Endothelial cell of umbilical vein (primary cell): ENCODE data around the gene PRDM12. TPM values are rescaled to one million over a fixed set of nuclear protein-coding genes. Genes with fewer than 3 reads are reported as not detected.

Experiments
- BruUV-seq: library from RNA; stranded (reverse); fragments of 400-500 nt; replicated peaks from 2 replicates; lab custom pipeline; 2021; lab: Mats Ljungman, UMichigan
- CTCF ChIA-PET: fragments of 300-600, 350-600 bp; sonication (Branson Sonifier 250); formaldehyde crosslinking; loops from one replicate; lab custom pipeline; 2021; ENCODE audit warnings: antibody characterized with exemption, inconsistent platforms; lab: Charles Lee
- POLR2A ChIA-PET: fragments of 300-600, 350-600 bp; sonication (Branson Sonifier 250); formaldehyde crosslinking; loops from one replicate; lab custom pipeline; 2021; ENCODE audit warnings: antibody characterized with exemption, inconsistent platforms; lab: Charles Lee
- DNase-seq: peaks from one replicate; pipeline ENCODE4 v3.0.0-alpha.2; 2011; ENCODE audit warnings: low read depth, low spot score
- FAIRE-seq: peaks from 2 replicates; lab custom pipeline; 2011; peaks lifted over from hg19 to GRCh38; lab: Jason Lieb, UNC
- H2AFZ ChIP-seq: 2 replicates; pipeline ENCODE4 v1.6.0; 2012; ENCODE audit warnings: low read depth, low read length, control low read depth, inconsistent platforms
- H3K27ac ChIP-seq: 2 replicates; pipeline ENCODE4 v1.5.1; 2011; ENCODE audit warnings: low read depth, mild to moderate bottlenecking, control low read depth, low read length, moderate library complexity; ENCODE audit not compliant: insufficient read depth
- H3K27me3 ChIP-seq, 2 experiments: 2 replicates each; pipeline versions ENCODE4 v1.6.0 to v1.6.1; 2011; ENCODE audit warnings: low read length in 2 of 2, mixed read lengths in 1 of 2; ENCODE audit not compliant: control insufficient read depth in 2 of 2, insufficient read depth in 2 of 2
- H3K36me3 ChIP-seq, 2 experiments: 2 replicates in 1 of 2; 3 replicates in 1 of 2; pipeline ENCODE4 v1.5.1; 2011; ENCODE audit warnings: low read length in 2 of 2, mild to moderate bottlenecking in 1 of 2, moderate library complexity in 1 of 2; ENCODE audit not compliant: control insufficient read depth in 2 of 2, insufficient read depth in 2 of 2; ENCODE audit errors: extremely low read depth in 1 of 2
- H3K4me1 ChIP-seq: 3 replicates; pipeline ENCODE4 v1.5.1; 2011; ENCODE audit warnings: mild to moderate bottlenecking, low read length; ENCODE audit not compliant: control insufficient read depth, insufficient read depth; ENCODE audit errors: extremely low read depth
- H3K4me2 ChIP-seq: 2 replicates; pipeline ENCODE4 v1.6.1; 2011; ENCODE audit warnings: low read length, control low read depth, mixed read lengths; ENCODE audit not compliant: insufficient read depth
- H3K4me3 ChIP-seq, 3 experiments: fragments of 200-600 bp in 1 of 3; sonication (generic), shearing (Covaris generic) in 1 of 3; replicated peaks in 1 of 3; 2 replicates each; pipeline ENCODE4 v1.5.1; 2011 to 2016; ENCODE audit warnings: control low read depth in 3 of 3, low read length in 3 of 3, mild to moderate bottlenecking in 2 of 3, inconsistent platforms in 1 of 3, low read depth in 1 of 3, moderate library complexity in 1 of 3; ENCODE audit not compliant: insufficient read depth in 1 of 3
- H3K79me2 ChIP-seq: 2 replicates; pipeline ENCODE4 v1.6.0; 2012; ENCODE audit warnings: low read length, inconsistent platforms; ENCODE audit not compliant: control insufficient read depth, insufficient read depth
- H3K9ac ChIP-seq: replicated peaks from 2 replicates; pipeline ENCODE3; 2011; ENCODE audit warnings: low read length, control low read depth; ENCODE audit not compliant: insufficient read depth; ENCODE audit errors: extremely low read depth
- H3K9me1 ChIP-seq: replicated peaks from 3 replicates; pipeline ENCODE4 v1.6.0; 2011; ENCODE audit warnings: mild to moderate bottlenecking, low read length; ENCODE audit not compliant: control insufficient read depth, insufficient read depth; ENCODE audit errors: extremely low read depth
- H3K9me3 ChIP-seq: replicated peaks from 2 replicates; pipeline ENCODE4 v1.5.1; 2012; ENCODE audit warnings: low read length, inconsistent platforms; ENCODE audit not compliant: control insufficient read depth, insufficient read depth
- H4K20me1 ChIP-seq: replicated peaks from 2 replicates; pipeline ENCODE3; 2011; ENCODE audit warnings: mild to moderate bottlenecking, low read length; ENCODE audit not compliant: control insufficient read depth, insufficient read depth; ENCODE audit errors: extremely low read depth
- EZH2 ChIP-seq: IDR thresholded peaks from 2 replicates; pipeline ENCODE4 v1.6.1; 2012; ENCODE audit warnings: borderline replicate concordance, low read depth, mild to moderate bottlenecking, moderate library complexity, low read length, inconsistent platforms; ENCODE audit not compliant: severe bottlenecking
- FOS ChIP-seq: IDR thresholded peaks from 2 replicates; pipeline ENCODE4 v1.6.1; 2011; ENCODE audit warnings: mild to moderate bottlenecking, low read length, moderate library complexity, borderline replicate concordance; ENCODE audit not compliant: insufficient read depth
- GATA2 ChIP-seq: IDR thresholded peaks from 2 replicates; pipeline ENCODE4 v1.7.0; 2011; ENCODE audit warnings: low read depth, mild to moderate bottlenecking, moderate library complexity, mixed read lengths, low read length; ENCODE audit not compliant: insufficient read length, insufficient read depth
- JUN ChIP-seq: IDR thresholded peaks from 2 replicates; pipeline ENCODE4 v1.6.1; 2011; ENCODE audit warnings: borderline replicate concordance, low read depth; ENCODE audit not compliant: insufficient read length, insufficient read depth
- MYC ChIP-seq: IDR thresholded peaks from one replicate; pipeline ENCODE4 v1.6.1; 2011; ENCODE audit warnings: mild to moderate bottlenecking, low read depth, low read length
- POLR2A ChIP-seq: IDR thresholded peaks from 2 replicates; pipeline ENCODE4 v1.6.1; 2012; ENCODE audit warnings: low read depth, mild to moderate bottlenecking, control low read depth, low read length
- POLR2AphosphoS5 ChIP-seq: IDR thresholded peaks from 2 replicates; pipeline ENCODE4 v1.6.1; 2012; ENCODE audit warnings: low read depth, mild to moderate bottlenecking, control low read depth, low read length, moderate library complexity; ENCODE audit not compliant: insufficient read depth
- dilution Hi-C: fragments of 300-500 bp; cut with MboI; formaldehyde crosslinking; loops from one replicate; pipeline ENCODE4 v1.15.0; 2019; ENCODE audit warnings: low sequenced_read_pairs; ENCODE audit not compliant: extremely low pct_ligation_motif_present
- intact Hi-C: fragments of 100-400 bp; cut with micrococcal nuclease; formaldehyde crosslinking; loops from one replicate; pipeline ENCODE4 v1.10.0; 2022
- polyA plus RNA-seq, 4 experiments: library from polyadenylated mRNA; depleted of rRNA in 3 of 4; stranded (reverse) in 3 of 4; unstranded in 1 of 4; fragments of >200 nt; gene quantifications; 2 replicates each; pipeline versions ENCODE4 v1.2.1 to v1.2.3, GENCODE V29; 2011 to 2012; ENCODE audit warnings: missing spikeins in 1 of 4
- total RNA-seq: library from RNA; stranded (reverse); gene quantifications from 2 replicates; pipeline ENCODE4 v1.2.3, GENCODE V29; 2021
- TF ChIP-seq, protein P1 (sequence below): IDR thresholded peaks from 2 replicates; pipeline ENCODE4 v1.6.1; 2011; ENCODE audit not compliant: insufficient read depth, insufficient read length
- TF ChIP-seq, protein P2 (sequence below), 2 donors: IDR thresholded peaks; 1 replicate in 1 of 2; 2 replicates in 1 of 2; pipeline ENCODE4 v1.5.1; 2011; ENCODE audit warnings: low read length in 2 of 2, mild to moderate bottlenecking in 2 of 2, moderate library complexity in 2 of 2, control low read depth in 1 of 2, inconsistent platforms in 1 of 2, low read depth in 1 of 2; ENCODE audit not compliant: insufficient read depth in 1 of 2; ENCODE audit errors: extremely low read depth in 1 of 2

PRDM12 gene
- total and polyA plus RNA-seq, 2 donors (not counting 3 experiments of a cell fraction or from before 2014, with no cell fraction given): not detected

DNA sequence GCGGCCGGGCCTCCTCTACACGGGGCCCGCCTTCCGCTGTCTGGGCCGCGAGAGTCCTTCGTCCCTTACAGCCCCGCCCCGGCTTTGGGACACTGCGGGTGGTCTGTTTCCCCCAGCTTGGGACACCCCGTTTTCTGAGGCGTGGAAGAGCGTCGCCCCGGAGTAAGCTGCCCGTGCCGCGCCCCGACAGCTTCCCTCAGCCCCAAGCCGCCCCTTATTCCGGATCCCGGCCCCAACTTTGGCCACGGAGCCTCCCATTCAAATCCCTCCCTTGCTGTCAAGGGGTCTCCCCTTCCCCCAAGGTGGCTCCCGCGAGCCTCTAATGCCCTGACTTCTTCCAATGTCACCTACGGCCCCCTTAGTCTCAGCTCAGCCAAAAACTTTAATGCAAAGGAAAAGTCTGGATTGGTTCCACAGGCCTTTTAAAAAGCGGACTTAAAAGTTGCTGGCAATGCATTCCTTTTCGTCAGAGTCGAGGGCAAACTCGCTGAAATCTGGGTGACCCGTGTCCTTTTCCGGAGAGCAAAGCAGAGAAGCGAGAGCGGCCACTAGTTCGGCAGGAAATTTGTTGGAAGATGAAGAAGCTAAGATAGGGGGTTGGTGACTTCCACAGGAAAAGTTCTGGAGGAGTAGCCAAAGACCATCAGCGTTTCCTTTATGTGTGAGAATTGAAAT is 49.0 kb downstream of the PRDM12 start:
- H3K4me3 ChIP-seq: peak overlapping the region; percentile 78 to 97 (median 81)
- H3K9ac ChIP-seq: peak overlapping the region; percentile 83
- peak overlapping the region; percentile 61 for H2AFZ ChIP-seq
- peak; percentile 54 for DNase-seq
- POLR2A ChIA-PET: no interaction called here
- CTCF ChIA-PET: interaction anchor here (0.9 to 3.2 kb wide), 7 partner anchors 14 to 333 kb away, joined by 3 to 19 read pairs (median 5); partner anchors contain the start of gene EXOSC2
- H3K4me2 ChIP-seq: peak overlapping the region; percentile 99
- peak; percentile 77 for FAIRE-seq
- no peaks in the 10 kb centered on the region for H3K36me3 ChIP-seq
- H3K9me3 ChIP-seq: no peaks in the 10 kb centered on the region
- no peaks in the 10 kb centered on the region for H3K9me1 ChIP-seq
- H3K4me1 ChIP-seq: peaks cover 12% of the 10 kb centered on the region
- dilution Hi-C loops: no loop called here
- peaks cover 48% of the 10 kb centered on the region for H3K79me2 ChIP-seq
- H3K27ac ChIP-seq: peak overlapping the region; percentile 81
- H4K20me1 ChIP-seq: no peaks in the 10 kb centered on the region
- intact Hi-C loops: loop anchor here (2.0 to 5.0 kb wide), 2 partner anchors 33 to 334 kb away; no protein-coding TSS in a partner anchor
- H3K27me3 ChIP-seq: no peaks in the 10 kb centered on the region
- peak; percentile 6 for TF ChIP-seq FOS
- peak; percentile 61 for TF ChIP-seq GATA2
- no peak for TF ChIP-seq POLR2A
- TSS peak; percentile 32 for BruUV-seq

DNA sequence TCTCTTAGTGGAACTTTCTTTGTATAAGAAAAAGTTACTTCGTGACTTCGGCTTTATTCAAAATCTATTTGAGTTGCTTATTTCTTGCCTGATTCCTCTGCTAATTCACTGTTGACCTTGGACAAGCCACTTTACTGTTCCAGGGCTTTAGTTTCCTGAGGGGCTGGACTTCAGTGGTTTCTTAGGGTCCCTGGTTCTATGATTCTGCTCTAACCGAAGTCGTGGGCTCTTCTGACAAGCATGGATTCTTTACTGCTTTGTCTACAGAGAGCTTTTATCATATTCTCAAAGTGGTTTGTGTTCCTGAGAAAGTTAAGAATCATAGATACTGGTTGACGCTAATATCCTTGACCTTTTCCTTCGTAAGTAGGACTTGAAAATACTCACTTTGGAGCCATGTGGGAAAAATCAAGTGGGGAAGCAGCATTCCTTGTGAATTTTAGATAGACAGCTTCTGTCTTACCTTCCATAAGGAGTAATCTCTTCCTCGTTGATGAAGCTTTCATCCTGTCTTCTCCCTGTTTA is 50.3 kb downstream of the PRDM12 start:
- peak; percentile 45 for DNase-seq
- H3K4me1 ChIP-seq: peaks cover 12% of the 10 kb centered on the region
- H3K27ac ChIP-seq: peak overlapping the region; percentile 19
- intact Hi-C loops: loop anchor here (1.0 to 5.0 kb wide), 3 partner anchors 14 to 333 kb away; no protein-coding TSS in a partner anchor
- no peaks in the 10 kb centered on the region for H3K9me3 ChIP-seq
- H2AFZ ChIP-seq: no peak overlapping the region
- H3K27me3 ChIP-seq: no peaks in the 10 kb centered on the region
- peaks cover 60% of the 10 kb centered on the region for H3K79me2 ChIP-seq
- H3K9ac ChIP-seq: peak overlapping the region; percentile 83
- H3K4me2 ChIP-seq: peak overlapping the region; percentile 99
- ChIA-PET POLR2A (no interaction called here), CTCF (interaction anchor here (0.8 to 3.2 kb wide), 14 partner anchors 12 to 284 kb away, joined by 3 to 19 read pairs (median 4); no protein-coding TSS in a partner anchor)
- TF ChIP-seq EZH2 (no peak), FOS (no peak), JUN (no peak), MYC (no peak), POLR2AphosphoS5 (no peak), POLR2A (no peak), GATA2 (no peak)
- TF ChIP-seq, protein P1, sequence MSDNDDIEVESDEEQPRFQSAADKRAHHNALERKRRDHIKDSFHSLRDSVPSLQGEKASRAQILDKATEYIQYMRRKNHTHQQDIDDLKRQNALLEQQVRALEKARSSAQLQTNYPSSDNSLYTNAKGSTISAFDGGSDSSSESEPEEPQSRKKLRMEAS: no peak
- TF ChIP-seq, protein P2, sequence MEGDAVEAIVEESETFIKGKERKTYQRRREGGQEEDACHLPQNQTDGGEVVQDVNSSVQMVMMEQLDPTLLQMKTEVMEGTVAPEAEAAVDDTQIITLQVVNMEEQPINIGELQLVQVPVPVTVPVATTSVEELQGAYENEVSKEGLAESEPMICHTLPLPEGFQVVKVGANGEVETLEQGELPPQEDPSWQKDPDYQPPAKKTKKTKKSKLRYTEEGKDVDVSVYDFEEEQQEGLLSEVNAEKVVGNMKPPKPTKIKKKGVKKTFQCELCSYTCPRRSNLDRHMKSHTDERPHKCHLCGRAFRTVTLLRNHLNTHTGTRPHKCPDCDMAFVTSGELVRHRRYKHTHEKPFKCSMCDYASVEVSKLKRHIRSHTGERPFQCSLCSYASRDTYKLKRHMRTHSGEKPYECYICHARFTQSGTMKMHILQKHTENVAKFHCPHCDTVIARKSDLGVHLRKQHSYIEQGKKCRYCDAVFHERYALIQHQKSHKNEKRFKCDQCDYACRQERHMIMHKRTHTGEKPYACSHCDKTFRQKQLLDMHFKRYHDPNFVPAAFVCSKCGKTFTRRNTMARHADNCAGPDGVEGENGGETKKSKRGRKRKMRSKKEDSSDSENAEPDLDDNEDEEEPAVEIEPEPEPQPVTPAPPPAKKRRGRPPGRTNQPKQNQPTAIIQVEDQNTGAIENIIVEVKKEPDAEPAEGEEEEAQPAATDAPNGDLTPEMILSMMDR (IDR thresholded peaks at IDR 0.05; ENCODE audit: extremely low read depth in 1 of 2, insufficient read depth in 1 of 2, low read depth in 1 of 2, low read length in 2 of 2): no peak
- dilution Hi-C loops: no loop called here
- no peak for FAIRE-seq
- H3K9me1 ChIP-seq: no peaks in the 10 kb centered on the region
- no TSS peak for BruUV-seq
- H3K4me3 ChIP-seq: peak overlapping the region; percentile 81 to 97 (median 81)
- H3K36me3 ChIP-seq: no peaks in the 10 kb centered on the region
- peaks cover 3% of the 10 kb centered on the region for H4K20me1 ChIP-seq
